HepG2 (cell line): ENCODE data around the gene ZDHHC19. TPM values are rescaled to one million over a fixed set of nuclear protein-coding genes. Genes with fewer than 3 reads are reported as not detected.
A peak's percentile ranks its signal among the peaks of the same experiment; 100 is the strongest.

ENCODE experiments used
- BCLAF1 ChIP-seq: fragments of 450-650 bp; IDR thresholded peaks from 2 replicates; pipeline ENCODE4 v1.6.1; 2017; ENCODE audit warnings: mild to moderate bottlenecking
- BRD4 ChIP-seq: sonication (generic); formaldehyde crosslinking; IDR thresholded peaks from 2 replicates; pipeline ENCODE4 v1.4.0; 2020; ENCODE audit warnings: missing genetic modification reagents
- EZH2 ChIP-seq: conservative IDR thresholded peaks from 2 replicates; pipeline ENCODE4 v1.6.1; 2012; ENCODE audit warnings: mild to moderate bottlenecking, low read depth, low read length, moderate library complexity
- FOSL1 ChIP-seq: sonication (generic); formaldehyde crosslinking; IDR thresholded peaks from 2 replicates; pipeline ENCODE4 v1.9.0; 2021; ENCODE audit warnings: missing genetic modification reagents, borderline replicate concordance
- KLF11 ChIP-seq: IDR thresholded peaks from 2 replicates; pipeline ENCODE4 v1.6.1; 2016; ENCODE audit warnings: missing compliant biosample characterization
- MBD4 ChIP-seq: IDR thresholded peaks from 2 replicates; pipeline ENCODE4 v1.6.1; 2012; ENCODE audit warnings: low read length, inconsistent platforms, borderline replicate concordance
- MIXL1 ChIP-seq: IDR thresholded peaks from 2 replicates; pipeline ENCODE4 v1.6.1; 2016
- MYNN ChIP-seq: sonication (generic); formaldehyde crosslinking; IDR thresholded peaks from 2 replicates; pipeline ENCODE4 v1.4.0; 2020; ENCODE audit warnings: mild to moderate bottlenecking, low read depth, missing genetic modification reagents
- NCOA1 ChIP-seq: sonication (generic); formaldehyde crosslinking; IDR thresholded peaks from 2 replicates; pipeline ENCODE4 v1.9.0; 2021; ENCODE audit warnings: missing genetic modification reagents
- NFE2 ChIP-seq: sonication (generic); formaldehyde crosslinking; IDR thresholded peaks from 2 replicates; pipeline ENCODE4 v1.4.0; 2020; ENCODE audit warnings: missing genetic modification reagents
- NR0B2 ChIP-seq: sonication (generic); formaldehyde crosslinking; IDR thresholded peaks from 2 replicates; pipeline ENCODE4 v1.4.0; 2020; ENCODE audit warnings: mild to moderate bottlenecking, missing genetic modification reagents
- POLR2AphosphoS2 ChIP-seq: IDR thresholded peaks from 2 replicates; pipeline ENCODE4 v1.6.1; 2011; ENCODE audit warnings: low read depth, low read length, improper control_type of control experiment
- POLR2AphosphoS5 ChIP-seq: IDR thresholded peaks from 2 replicates; pipeline ENCODE4 v1.6.1; 2012; ENCODE audit warnings: low read depth, low read length
- RFX1 ChIP-seq: fragments of 450-650 bp; IDR thresholded peaks from 2 replicates; pipeline ENCODE4 v1.6.1; 2017
- SETDB1 ChIP-seq: sonication (generic); formaldehyde crosslinking; IDR thresholded peaks from 2 replicates; pipeline ENCODE4 v1.5.1; 2020; ENCODE audit warnings: missing genetic modification reagents, mild to moderate bottlenecking, borderline replicate concordance
- SIX4 ChIP-seq: sonication (generic); formaldehyde crosslinking; IDR thresholded peaks from 2 replicates; pipeline ENCODE4 v1.4.0; 2020; ENCODE audit warnings: missing genetic modification reagents
- SMYD3 ChIP-seq: sonication (generic); formaldehyde crosslinking; IDR thresholded peaks from 2 replicates; pipeline ENCODE4 v1.8.1; 2023; ENCODE audit warnings: mild to moderate bottlenecking, missing genetic modification reagents
- TBP ChIP-seq: sonication (generic); formaldehyde crosslinking; IDR thresholded peaks from 2 replicates; pipeline ENCODE4 v1.5.0; 2020; ENCODE audit warnings: missing genetic modification reagents
- TEAD2 ChIP-seq: sonication (generic); formaldehyde crosslinking; IDR thresholded peaks from 2 replicates; pipeline ENCODE4 v1.9.0; 2021; ENCODE audit warnings: missing genetic modification reagents
- TGIF2 ChIP-seq: IDR thresholded peaks from 2 replicates; pipeline ENCODE4 v1.6.1; 2016; ENCODE audit warnings: control low read depth, missing compliant biosample characterization
- ZNF275 ChIP-seq: sonication (generic); formaldehyde crosslinking; IDR thresholded peaks from 2 replicates; pipeline ENCODE4 v1.8.0; 2022; ENCODE audit warnings: missing genetic modification reagents, mild to moderate bottlenecking, inconsistent platforms, borderline replicate concordance
- ZNF331 ChIP-seq: sonication (generic); formaldehyde crosslinking; IDR thresholded peaks from 2 replicates; pipeline ENCODE4 v1.4.0; 2020; ENCODE audit warnings: missing genetic modification reagents
- ZNF547 ChIP-seq: sonication (generic); formaldehyde crosslinking; IDR thresholded peaks from 2 replicates; pipeline ENCODE4 v1.5.1; 2020; ENCODE audit warnings: mild to moderate bottlenecking, missing genetic modification reagents
- ZNF550 ChIP-seq: sonication (generic); formaldehyde crosslinking; IDR thresholded peaks from 2 replicates; pipeline ENCODE4 v1.4.0; 2020; ENCODE audit warnings: mild to moderate bottlenecking, missing genetic modification reagents, borderline replicate concordance
- ZNF710 ChIP-seq: sonication (generic); formaldehyde crosslinking; IDR thresholded peaks from 2 replicates; pipeline ENCODE4 v1.5.0; 2020; ENCODE audit warnings: mild to moderate bottlenecking, missing genetic modification reagents, borderline replicate concordance
- ZSCAN30 ChIP-seq: sonication (generic); formaldehyde crosslinking; IDR thresholded peaks from 2 replicates; pipeline ENCODE4 v1.5.0; 2020; ENCODE audit warnings: mild to moderate bottlenecking, missing genetic modification reagents
- polyA plus RNA-seq, 8 experiments: library from polyadenylated mRNA; depleted of rRNA in 3 of 8; stranded (reverse) in 7 of 8; unstranded in 1 of 8; fragments of >200 nt; fragmentation: Illumina TruSeq in 4 of 8; extraction: Trizol in 4 of 8; gene quantifications; 2 replicates each; pipeline versions ENCODE4 v1.2.1 to v1.2.3, GENCODE V29; 2011 to 2016; ENCODE audit warnings: low read depth in 4 of 8, missing spikeins in 1 of 8, mixed read lengths in 1 of 8; ENCODE audit not compliant: insufficient read depth in 1 of 8
- total RNA-seq, 5 experiments: library from RNA; depleted of rRNA; stranded (reverse); fragments of >200 nt; fragmentation: Illumina TruSeq; extraction: Trizol; gene quantifications; 2 replicates each; pipeline ENCODE4 v1.2.3, GENCODE V29; 2016; ENCODE audit warnings: low read depth in 1 of 5

Gene ZDHHC19
- total and polyA plus RNA-seq, 2 of the 13 experiments (the other 11 are each of a cell fraction or from before 2014, with no cell fraction given) = 0.22 to 0.53 TPM

- TF ChIP-seq SETDB1 (CRISPR knock-in tag) (no peak), MYNN (no peak), TEAD2 (CRISPR knock-in tag) (no peak), ZNF550 (no peak), POLR2AphosphoS5 (no peak), SIX4 (CRISPR knock-in tag) (no peak), FOSL1 (no peak), EZH2 (no peak), MBD4 (no peak), RFX1 (no peak), SMYD3 (no peak), ZNF710 (no peak), POLR2AphosphoS2 (no peak), TGIF2 (CRISPR knock-in tag) (peak; percentile 63; the same call in 1 of the 2 replicates), ZNF547 (CRISPR knock-in tag) (no peak), NR0B2 (CRISPR knock-in tag) (no peak), BCLAF1 (no peak), NFE2 (no peak), KLF11 (0 out of 2 replicates have a peak, but pooled peaks have one; percentile 13), TBP (CRISPR knock-in tag) (no peak), MIXL1 (CRISPR knock-in tag) (peak; percentile 75), ZSCAN30 (no peak), ZNF275 (CRISPR knock-in tag) (no peak), NCOA1 (CRISPR knock-in tag) (no peak), BRD4 (CRISPR knock-in tag) (no peak), ZNF331 (0 out of 2 replicates have a peak, but pooled peaks have one; percentile 41)
Measured at GRCh38 chr3:196227629-196228493, 16.7 kb upstream of the ZDHHC19 start (continued).
